ENCODE results near the gene P2RX3.

- no peak for TF ChIP-seq CTCF (IDR thresholded peaks at IDR 0.05)
- TF ChIP-seq EP300 (IDR thresholded peaks at IDR 0.05) = no peak
Measured at GRCh38 chr11:57339328-57339727, 1.2 kb downstream of the P2RX3 start.

All from ovary (tissue), 3 donors.